Progenitor cell of endocrine pancreas (in vitro differentiated cells): ENCODE data around the gene TLE1. TPM values are rescaled to one million over a fixed set of nuclear protein-coding genes. Genes with fewer than 3 reads are reported as not detected.

Experiments
- DNase-seq: peaks from one replicate; pipeline ENCODE4 v3.0.0; 2021; ENCODE audit warnings: low spot score; ENCODE audit not compliant: unreplicated experiment
- H3K27ac Mint-ChIP-seq: 2 replicates; pipeline ENCODE4 v1.8.0; 2021; ENCODE audit warnings: mild to moderate bottlenecking, moderate library complexity, mixed read lengths
- H3K27me3 Mint-ChIP-seq: 2 replicates; pipeline ENCODE4 v1.8.0; 2021; ENCODE audit warnings: mixed read lengths
- H3K36me3 Mint-ChIP-seq: 2 replicates; pipeline ENCODE4 v1.8.0; 2022; ENCODE audit warnings: mixed read lengths; ENCODE audit not compliant: insufficient read depth
- H3K4me1 Mint-ChIP-seq: 2 replicates; pipeline ENCODE4 v1.8.0; 2021; ENCODE audit warnings: low read depth, mixed read lengths
- H3K4me3 Mint-ChIP-seq: 2 replicates; pipeline ENCODE4 v1.8.0; 2021; ENCODE audit warnings: low read depth, mild to moderate bottlenecking, moderate library complexity, mixed read lengths
- H3K9me3 Mint-ChIP-seq: 2 replicates; pipeline ENCODE4 v1.8.0; 2021; ENCODE audit warnings: low read depth, mixed read lengths
- CTCF ChIP-seq: fragments of 200-600 bp; sonication (generic); IDR thresholded peaks from one replicate; pipeline ENCODE4 v1.5.0; 2021; ENCODE audit warnings: antibody characterized with exemption, mild to moderate bottlenecking; ENCODE audit not compliant: unreplicated experiment
- total RNA-seq: library from RNA; stranded (reverse); gene quantifications from 2 replicates; pipeline ENCODE4 v1.2.1, GENCODE V29; 2021

TLE1 gene
- total RNA-seq, 1 donor from 2014 or later: 68.7 TPM

GRCh38 chr9:81546489-81546888 is 142.9 kb downstream of the TLE1 start:
- H3K27ac Mint-ChIP-seq: no peak overlapping the region
- no peak overlapping the region for H3K4me3 Mint-ChIP-seq
- H3K27me3 Mint-ChIP-seq: no peaks in the 10 kb centered on the region
- no peak for TF ChIP-seq CTCF
- no peaks in the 10 kb centered on the region for H3K9me3 Mint-ChIP-seq
- H3K4me1 Mint-ChIP-seq: peaks cover 42% of the 10 kb centered on the region
- H3K36me3 Mint-ChIP-seq: no peaks in the 10 kb centered on the region
- no peak for DNase-seq

- Mint-ChIP-seq H3K4me1 (peaks cover 31% of the 10 kb centered on the region), H3K27ac (no peak overlapping the region), H3K36me3 (no peaks in the 10 kb centered on the region), H3K9me3 (no peaks in the 10 kb centered on the region), H3K4me3 (no peak overlapping the region), H3K27me3 (no peaks in the 10 kb centered on the region)
- DNase-seq: no peak
- TF ChIP-seq CTCF: no peak
These were observed 145.7 kb downstream of the TLE1 start for GRCh38 chr9:81543695-81544094.

- H3K9me3 Mint-ChIP-seq: no peaks in the 10 kb centered on the region
- no peak for DNase-seq
- H3K27me3 Mint-ChIP-seq: peaks cover 6% of the 10 kb centered on the region
- no peaks in the 10 kb centered on the region for H3K36me3 Mint-ChIP-seq
- H3K4me1 Mint-ChIP-seq: peaks cover 33% of the 10 kb centered on the region
- no peak for TF ChIP-seq CTCF
- H3K27ac Mint-ChIP-seq: no peak overlapping the region
- H3K4me3 Mint-ChIP-seq: no peak overlapping the region
These were observed 147.0 kb downstream of the TLE1 start for GRCh38 chr9:81542118-81542889.

- Mint-ChIP-seq H3K36me3 (no peaks in the 10 kb centered on the region), H3K4me1 (peaks cover 22% of the 10 kb centered on the region), H3K27me3 (peaks cover 6% of the 10 kb centered on the region), H3K9me3 (no peaks in the 10 kb centered on the region), H3K4me3 (no peak overlapping the region), H3K27ac (peak overlapping the region; percentile 43)
- TF ChIP-seq CTCF: no peak
- DNase-seq: no peak
These were observed 149.1 kb downstream of the TLE1 start for GRCh38 chr9:81540142-81540710.

- TF ChIP-seq CTCF: no peak
- H3K27ac Mint-ChIP-seq: no peak overlapping the region
- no peak for DNase-seq
- H3K4me1 Mint-ChIP-seq: peaks cover 25% of the 10 kb centered on the region
- H3K9me3 Mint-ChIP-seq: no peaks in the 10 kb centered on the region
- no peaks in the 10 kb centered on the region for H3K36me3 Mint-ChIP-seq
- peaks cover 6% of the 10 kb centered on the region for H3K27me3 Mint-ChIP-seq
- H3K4me3 Mint-ChIP-seq: no peak overlapping the region
These were observed 150.0 kb downstream of the TLE1 start for GRCh38 chr9:81539317-81539716.
